GM19328 (cell line): Measurements from ENCODE around the gene LYRM2.

Experiments
- ATAC-seq: cut with Tn5 transposase; IDR thresholded peaks from one replicate; pipeline ENCODE4 v1.9.1; 2021; ENCODE audit warnings: mild to moderate bottlenecking, moderate library complexity; ENCODE audit not compliant: unreplicated experiment

LYRM2 gene, protein sequence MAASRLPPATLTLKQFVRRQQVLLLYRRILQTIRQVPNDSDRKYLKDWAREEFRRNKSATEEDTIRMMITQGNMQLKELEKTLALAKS

DNA sequence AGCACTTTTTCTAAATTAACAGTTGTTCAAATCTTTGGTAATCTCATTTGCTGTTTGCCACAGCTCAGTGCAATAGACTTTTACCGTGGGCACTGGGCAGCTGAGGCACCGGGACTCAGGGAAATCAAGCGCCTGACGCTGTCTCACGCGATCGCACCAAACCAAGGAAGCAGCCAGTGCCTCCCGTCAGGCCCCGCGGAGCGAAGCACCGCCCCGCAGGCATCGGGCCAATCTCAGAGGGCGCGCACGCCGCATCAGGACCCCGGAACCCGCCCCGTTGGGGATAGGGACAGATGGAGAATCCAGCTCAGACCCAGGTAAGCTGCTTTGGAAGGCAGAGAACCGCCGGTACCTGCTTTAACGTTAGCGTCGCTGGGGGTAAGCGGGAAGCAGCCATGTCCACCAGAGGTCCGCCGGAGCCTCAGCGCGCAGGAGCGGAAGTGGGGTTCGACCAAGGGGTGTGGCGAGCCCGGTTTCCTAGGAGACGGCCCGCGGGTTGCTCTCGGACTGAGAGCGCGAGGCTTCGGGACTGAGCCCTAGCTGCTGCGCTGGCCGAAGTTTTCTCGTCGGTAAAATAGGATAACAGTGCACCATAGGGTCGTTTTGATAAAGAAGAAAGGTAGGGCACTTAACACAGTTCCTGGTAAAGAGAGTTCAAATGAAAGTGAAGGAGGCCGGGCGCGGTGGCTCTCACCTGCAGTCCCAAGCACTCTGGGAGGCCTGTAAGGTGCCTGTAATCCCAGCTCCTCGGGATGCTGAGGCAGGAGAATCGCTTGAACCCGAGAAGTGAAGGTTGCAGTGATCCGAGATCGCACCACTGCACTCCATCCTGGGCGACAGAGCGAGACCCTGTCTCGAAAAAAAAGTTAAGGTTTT, at the start of gene LYRM2:
LYRM2 (minus strand) TSS at position 428 of the 876 bp plus-strand sequence; CDS start at position 397, 31 bp downstream.
- peak; percentile 99 for ATAC-seq

DNA sequence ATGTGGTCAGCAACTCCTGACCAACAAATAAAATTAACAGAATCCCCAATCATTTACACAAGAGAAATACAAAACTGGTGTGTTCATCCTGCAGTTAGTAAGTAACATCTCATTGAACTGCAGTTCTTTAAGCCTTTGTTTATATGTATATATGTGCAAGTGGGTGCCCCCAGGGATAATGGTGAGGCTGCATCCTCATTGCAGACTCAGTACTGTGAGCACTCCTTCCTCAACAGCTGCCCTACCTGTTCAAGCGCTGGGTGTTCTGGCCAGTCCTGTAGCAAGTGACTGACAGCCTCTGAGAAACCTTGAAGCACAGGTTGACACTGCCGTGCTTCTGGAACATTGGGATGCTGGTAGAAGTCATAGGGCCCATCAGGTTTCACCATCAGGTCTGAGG, 49.8 kb upstream of the LYRM2 start:
- ATAC-seq: no peak

DNA sequence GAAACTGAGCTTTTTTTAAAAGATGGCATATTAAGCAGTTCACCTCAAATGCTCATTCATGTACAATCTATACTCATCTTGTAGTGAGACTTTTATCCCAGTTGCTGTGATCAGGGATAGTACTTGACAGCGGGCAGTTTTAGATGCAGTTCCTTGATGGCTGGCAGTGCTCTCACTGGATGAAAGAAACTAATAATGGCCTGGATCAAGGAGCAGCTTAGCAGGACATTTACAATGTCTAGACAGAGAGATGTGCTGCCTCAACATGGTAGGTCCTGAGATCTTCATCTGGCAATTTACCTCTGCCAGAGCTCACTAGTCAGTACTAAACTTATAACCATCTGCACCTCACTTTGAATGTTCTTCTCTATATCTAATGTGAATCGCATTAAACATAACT, 46.8 kb upstream of the LYRM2 start:
- ATAC-seq: no peak

DNA sequence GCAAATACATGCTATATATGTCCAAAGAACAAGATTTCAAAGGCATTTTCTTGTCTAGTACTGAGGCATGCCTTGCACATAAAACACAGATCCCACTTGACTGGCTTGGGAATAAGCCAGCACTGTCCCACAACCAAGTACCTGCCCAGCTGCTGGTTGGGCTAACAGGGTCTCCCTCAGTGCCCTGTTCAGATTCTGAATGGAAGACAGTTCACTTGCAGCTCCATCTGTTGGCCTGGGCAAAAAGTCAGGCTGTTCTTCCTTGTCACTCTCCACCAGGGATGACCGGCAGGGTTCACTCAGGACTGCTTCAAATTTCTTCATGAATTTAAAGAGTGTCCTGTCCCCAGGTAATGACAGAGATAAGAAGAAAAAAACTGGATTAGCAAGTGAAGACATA, 44.4 kb upstream of the LYRM2 start:
- no peak for ATAC-seq

DNA sequence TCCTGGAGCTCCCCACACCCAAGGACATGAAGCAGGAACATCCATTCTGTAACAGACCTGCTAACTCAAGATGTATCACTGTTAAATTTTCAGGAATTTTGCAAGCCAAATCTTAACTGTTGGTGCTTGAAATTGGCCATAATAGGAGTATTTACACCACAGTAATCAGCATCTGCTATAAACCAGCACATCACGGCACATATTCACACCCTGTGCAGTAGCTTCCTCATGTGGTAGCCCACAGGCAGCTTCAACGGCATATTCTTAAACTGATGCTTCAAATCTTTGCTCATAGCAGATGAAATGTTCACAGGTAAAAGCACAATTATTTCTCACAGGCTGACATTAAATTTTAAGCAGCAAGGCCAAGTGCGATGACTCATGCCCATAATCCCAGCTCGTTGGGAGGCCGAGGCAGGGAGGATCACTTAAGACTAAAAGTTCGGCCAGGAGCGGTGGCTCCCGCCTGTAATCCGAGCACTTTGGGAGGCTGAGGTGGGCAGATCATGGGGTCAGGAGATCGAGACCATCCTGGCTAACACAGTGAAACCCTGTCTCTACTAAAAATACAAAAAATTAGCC, 43.5 kb upstream of the LYRM2 start:
- no peak for ATAC-seq

DNA sequence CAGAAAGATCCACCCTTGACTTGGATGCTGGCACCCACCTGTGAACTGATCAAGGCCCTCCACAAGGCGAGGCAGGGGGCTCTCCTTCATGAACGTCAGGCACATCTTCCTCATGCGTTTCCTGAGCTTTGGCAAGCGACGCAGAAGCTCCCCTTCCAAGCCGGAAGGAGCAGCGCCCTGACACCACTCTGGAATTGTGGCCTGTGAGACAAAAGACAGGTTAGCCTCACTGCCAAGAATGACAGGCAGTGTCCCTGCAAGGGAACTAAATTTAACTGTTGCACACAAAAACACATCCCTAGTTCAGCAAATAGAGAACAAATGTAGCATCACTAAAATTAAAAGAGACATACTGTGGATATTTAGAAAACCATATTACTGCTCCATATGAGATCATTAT, 42.0 kb upstream of the LYRM2 start:
- no peak for ATAC-seq

DNA sequence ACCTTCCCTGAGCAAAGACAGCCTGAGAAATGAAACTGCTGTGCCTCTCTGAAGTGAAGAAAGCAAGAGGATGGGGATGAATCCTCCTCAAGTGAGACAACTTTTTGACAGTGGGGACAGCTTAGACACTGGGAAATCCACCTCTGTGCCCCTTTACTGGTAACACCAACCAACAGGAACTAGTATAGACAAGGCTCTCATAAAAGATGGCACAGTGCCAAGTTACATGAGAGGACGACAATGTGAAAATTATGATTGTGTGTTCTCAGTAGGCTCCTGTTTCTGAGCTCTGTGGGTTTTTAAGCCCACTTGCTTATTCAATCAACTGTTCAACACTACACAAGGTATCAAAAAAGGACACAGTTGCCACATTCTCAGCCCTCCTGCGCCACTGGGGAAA, 41.6 kb upstream of the LYRM2 start:
- no peak for ATAC-seq

DNA sequence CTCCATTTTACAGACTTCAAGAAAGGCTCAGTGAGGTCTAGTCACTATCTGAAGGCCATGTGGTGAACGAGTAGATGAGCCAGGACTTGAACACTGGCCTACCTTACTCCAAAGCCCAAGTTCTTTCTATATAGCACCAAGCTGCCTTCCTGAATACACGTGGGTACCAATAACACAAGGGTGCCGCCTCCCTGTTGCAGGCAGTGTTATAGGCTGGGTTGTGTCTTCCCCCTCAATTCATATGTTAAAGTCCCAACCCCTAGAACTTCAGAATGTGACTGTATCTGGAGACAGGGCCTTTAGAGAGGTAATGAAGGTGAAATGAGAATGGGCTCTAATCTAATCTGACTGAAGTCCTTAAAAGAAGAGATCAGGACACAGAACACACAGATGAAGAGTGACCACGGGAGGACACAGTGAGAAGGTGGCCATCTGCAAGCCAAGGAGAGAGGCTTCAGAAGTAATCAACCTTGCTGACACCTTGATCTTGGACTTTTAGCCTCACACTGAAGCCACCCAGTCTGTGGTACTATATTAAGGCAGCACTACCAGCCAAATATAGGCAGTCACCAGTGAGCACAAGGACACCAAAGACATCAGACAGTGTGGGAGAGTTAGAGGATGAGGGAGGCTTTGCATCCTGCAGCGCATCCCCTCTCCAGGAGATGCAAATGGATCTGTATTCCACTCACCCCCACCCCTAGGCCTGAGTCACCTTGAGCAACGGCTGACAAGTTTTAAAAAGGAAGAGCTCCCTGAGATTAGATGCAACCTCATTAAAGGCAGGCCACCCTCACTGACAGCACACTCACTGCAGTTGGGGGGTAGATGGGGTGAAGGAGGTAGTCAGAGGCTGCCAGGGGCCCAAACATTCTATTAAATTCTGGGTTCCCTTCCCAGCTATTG, 40.9 kb upstream of the LYRM2 start:
- ATAC-seq: no peak

DNA sequence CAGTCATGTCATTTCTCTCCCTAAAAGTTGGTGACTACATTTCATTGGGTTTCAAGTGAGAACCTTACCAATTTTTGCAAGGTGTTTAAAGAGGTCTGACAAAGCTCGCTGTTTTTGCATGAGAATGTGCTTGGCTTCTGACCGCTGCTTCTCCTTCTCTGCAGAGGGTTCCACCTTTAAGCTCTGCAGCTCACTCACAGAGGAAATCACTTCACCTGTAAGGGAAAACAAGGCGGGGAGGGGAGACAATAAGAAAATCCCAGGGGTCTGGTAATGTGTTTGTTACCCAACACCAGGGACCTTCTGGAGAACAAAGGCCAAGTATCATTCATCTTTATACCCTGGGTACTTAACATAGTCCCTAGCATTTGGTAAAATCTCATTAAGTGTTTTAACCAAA, 40.0 kb upstream of the LYRM2 start:
- ATAC-seq: no peak

DNA sequence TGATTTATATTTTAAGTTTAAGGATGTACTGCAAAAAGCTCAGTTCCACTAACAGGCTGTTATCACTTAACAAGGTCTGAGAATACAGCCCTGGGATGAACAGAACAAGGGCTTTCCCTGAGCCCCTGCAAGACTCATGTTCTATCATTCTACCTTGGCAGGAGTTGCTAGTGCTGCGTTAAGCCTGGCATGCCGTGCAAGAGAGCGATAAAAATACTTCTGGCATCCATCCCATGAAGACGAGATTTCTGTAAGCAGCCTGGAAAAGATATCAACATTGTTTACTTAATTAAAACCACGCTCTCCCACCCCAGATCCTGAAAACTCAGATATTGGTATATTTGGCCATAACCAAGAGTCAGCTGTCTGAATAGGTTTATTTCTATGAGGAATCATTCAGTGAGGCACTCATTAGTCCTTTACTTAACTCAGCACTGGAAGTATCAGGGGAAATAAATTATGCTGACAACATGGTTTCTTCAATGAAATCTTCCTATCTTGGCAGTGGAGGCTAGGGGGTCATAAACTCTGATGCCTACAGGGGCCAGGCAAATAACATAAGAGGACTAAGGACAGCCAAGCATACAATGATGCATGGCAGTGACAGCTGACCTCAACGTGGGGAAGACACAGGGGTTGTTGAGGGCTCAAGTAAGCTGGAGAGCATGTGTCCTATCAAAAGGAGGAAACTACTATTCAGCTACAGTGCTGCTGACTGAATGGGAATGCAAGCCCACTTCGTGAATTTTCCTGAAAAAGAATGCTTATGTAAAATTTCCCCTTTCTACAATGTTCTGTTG, 37.6 kb upstream of the LYRM2 start:
- no peak for ATAC-seq

DNA sequence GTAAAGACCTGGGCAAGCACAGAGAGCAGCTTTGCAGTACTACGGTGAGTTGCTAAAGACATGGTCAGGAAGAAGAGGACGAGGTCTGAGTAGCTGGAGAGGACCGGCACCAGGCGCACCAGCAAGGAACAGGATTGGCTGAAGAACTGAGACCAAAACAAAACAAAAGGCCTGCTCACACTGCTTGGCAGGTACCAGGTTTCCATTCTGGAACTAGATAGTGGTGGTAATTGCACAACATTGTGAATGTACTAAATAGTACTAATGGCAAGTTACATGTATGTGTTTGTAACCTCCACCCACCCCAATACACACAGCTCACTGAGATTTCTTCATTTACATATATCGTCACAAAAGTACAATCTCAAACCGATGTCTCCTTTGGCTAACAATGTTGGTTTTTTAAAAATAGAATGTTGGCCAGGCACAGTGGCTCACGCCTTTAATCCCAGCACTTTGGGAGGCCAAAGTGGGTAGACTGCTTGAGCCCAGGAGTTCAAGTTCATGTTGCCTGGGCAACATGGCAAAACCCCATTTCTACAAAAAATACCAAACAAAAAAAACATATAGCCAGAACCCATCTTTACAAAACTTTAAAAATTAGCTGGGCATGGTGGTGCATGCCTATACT, 32.5 kb upstream of the LYRM2 start:
- ATAC-seq: no peak

DNA sequence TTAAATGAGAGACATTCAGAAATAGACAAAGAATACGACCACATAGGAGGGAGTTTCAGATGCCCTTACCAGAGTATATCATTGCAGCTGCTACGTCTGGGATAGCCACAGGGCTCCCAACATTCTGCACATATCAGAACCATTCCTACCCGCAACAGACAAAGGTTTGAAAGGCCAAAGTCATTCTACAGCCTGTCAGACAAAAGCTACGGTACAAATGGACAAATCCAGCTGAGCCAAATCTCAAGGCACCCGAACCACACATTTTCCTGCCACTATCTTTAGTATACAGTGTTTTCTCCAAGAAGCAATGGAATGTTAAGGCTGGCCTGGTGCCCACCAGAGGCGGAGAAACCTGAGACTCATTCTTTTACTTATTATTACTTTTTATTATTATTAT, 30.5 kb upstream of the LYRM2 start:
- ATAC-seq: no peak

DNA sequence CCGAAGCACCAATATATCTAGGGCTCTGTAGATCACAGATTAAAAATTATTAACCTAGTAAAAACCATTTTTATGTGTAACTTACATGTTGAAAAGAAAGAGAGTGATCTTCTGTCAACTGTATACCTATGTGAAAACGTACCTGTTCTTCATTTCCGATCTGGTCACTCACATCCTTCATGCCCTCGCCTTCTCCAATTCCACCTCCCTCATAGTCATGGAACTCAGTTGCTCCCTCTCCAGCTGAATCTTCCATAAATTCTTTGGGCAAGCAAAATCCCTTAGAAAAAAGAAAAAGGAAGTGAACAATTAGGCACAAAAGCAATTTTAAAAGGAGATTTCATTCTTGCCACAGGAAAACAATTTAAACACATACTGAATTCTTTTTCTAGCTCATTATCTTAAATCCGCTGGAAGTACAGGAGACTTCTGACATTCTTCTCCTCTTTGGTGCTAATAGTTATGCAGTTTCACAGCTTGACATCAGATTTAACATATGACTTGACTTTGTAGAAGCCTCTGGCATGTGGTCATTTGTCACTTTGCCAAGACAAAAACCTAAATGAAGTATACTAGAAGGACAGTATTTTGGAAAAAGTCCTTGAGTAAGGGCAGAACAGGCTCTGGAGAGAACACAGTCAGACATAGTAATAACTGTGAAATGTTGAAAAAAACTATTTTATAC, 29.5 kb upstream of the LYRM2 start:
- no peak for ATAC-seq

DNA sequence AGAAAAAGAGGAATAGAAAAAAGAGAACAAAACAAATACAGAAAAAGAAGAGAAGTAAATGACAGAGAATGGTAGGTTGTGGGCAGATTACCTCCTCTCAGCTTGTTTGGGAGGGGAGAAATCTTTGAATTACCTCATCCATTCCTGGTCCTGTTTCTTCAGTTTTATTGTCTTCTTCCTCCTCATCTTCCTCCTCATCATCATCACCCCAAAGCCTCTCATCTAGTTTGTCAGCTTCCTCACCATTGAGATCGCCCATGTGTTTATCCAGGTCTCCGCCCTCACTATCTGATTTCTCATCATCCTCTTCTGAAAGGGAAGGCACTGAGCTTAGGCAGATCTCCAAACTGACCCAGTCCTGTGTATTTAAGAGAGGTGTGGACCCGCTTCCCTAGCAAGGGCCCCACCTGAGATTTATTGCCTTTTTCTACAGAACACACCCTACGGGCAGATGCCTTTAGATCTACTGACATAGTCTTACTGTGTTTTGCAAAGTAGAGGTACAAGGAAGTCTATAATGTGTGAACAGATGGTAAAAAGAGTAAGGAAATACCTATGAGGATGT, 24.2 kb upstream of the LYRM2 start:
- ATAC-seq: no peak

DNA sequence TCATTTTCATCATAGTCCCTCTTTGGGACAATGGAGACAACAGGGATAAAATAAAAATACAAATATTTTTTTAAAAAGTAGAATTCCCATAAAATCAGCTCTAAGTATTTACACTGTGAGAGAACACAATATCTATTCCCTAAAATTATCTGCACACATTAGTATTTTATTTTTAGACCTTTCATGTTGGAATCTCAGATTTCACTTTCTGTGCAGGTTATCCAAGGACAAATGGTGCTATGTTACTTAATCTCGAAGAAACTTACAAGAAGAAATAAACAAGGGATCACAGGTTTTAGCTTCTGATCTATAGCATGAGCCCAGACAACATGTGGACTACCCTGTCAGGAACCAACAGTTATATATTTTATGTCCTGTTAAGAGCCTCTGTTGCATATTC, 23.0 kb upstream of the LYRM2 start:
- no peak for ATAC-seq

DNA sequence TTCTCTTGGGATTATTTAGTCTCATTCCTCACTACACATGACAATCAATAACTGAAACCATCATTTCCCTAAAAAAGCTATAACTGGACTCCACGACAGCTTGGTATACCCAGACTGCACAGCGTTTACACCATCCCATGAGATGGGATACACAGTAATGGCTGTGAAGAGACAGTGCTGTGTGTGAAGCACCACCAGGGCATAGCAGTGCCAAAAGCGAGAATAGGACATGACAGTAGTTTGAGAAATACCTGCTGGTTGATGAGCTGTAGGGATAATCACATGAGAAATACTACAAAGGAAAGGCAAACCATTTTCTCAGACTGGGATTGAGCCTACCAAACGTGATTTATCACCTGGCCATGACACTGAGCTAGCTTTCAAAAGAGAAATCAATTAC, 22.4 kb upstream of the LYRM2 start:
- ATAC-seq: no peak

DNA sequence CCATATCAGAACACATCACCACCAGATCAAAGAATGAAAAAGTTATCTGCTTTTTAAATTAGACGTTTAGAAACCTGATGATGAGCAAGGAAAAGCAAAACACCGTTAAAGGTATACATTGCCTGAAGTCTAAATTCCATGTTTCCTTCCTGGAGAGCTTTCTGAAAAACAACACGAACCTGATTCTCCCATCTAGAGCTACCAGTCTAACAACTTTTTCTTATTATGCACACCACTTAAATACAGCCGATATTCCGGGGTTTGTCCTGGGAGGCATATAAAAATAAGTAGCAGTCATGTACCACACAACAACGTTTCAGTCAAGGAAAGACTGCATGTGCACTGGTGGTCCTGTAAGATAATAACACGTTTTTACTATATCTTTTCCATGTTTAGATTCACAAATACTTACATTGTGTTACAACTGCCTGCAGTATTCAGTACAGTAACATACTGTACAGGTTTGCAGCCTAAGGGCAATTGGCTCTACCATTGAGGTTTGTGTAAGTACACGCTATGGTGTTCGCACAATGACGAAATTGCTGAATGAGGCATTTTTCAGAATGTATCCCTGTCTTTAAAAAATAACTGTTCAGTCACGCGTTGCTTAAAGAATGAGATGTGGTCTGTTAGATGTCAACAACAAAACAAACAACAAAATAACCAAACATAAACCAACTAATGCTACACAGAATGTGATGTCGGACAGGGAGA, 19.1 kb upstream of the LYRM2 start:
- no peak for ATAC-seq

DNA sequence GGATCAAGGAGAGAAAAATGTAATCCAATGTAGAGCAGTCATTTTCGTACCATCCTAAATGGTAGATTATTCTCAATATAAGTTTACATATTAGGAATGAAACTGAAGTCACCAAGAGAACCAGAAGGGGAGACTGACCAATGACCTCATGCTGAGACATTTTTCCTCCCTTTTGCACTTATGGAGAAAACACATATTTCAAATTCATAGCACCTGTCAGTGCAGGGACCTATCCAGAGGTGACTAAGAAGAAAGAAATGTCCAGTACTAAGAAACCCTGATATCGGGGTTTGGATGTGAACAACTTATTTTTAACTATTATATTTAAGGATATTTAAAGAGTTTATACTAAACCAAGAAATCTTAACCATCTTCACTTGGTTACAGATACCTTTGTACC, 16.6 kb upstream of the LYRM2 start:
- no peak for ATAC-seq

DNA sequence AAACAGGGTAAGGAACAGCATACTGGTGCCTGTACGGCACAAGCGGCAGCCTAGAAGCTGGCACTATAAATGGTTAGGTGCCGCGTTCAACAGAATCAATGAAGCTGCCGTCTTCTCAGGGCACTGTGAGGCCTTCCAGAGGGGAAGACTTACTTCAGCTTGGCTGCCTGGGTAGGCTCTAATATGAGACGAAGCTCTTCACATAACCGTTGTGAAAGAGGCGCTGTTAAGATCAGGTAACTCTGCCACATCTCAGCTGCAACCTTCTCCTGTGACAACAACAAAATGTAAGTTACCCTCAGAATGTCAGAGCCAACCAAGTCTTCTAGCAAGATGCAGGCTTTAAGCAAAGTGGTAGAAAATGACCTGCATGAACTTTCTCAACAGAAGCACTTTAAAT, 12.0 kb upstream of the LYRM2 start:
- no peak for ATAC-seq
